Bronchial epithelial cell (primary cell): ENCODE results near the gene AUTS2. TPM values are rescaled to one million over a fixed set of nuclear protein-coding genes. Genes with fewer than 3 reads are reported as not detected.

ENCODE experiments used
- DNase-seq: peaks from one replicate; pipeline ENCODE4 v3.0.0-alpha.2; 2010; ENCODE audit warnings: low read depth
- FAIRE-seq: peaks from 2 replicates; lab custom pipeline; 2011; peaks lifted over from hg19 to GRCh38; lab: Jason Lieb, UNC
- H3K27me3 ChIP-seq: 2 replicates; pipeline ENCODE4 v1.5.1; 2011; ENCODE audit warnings: low read length; ENCODE audit not compliant: control insufficient read depth, insufficient read depth
- H3K36me3 ChIP-seq: 2 replicates; pipeline ENCODE4 v1.5.1; 2011; ENCODE audit warnings: low read length; ENCODE audit not compliant: control insufficient read depth, insufficient read depth
- H3K4me3 ChIP-seq: 2 replicates; pipeline ENCODE4 v1.5.1; 2011; ENCODE audit warnings: mild to moderate bottlenecking, low read depth, low read length, control low read depth
- total RNA-seq: library from RNA; depleted of rRNA; stranded (reverse); fragments of >200 nt; gene quantifications from 2 replicates; pipeline ENCODE4 v1.2.1, GENCODE V29; 2014
- TF ChIP-seq, protein P1 (sequence below): IDR thresholded peaks from 2 replicates; pipeline ENCODE4 v1.5.1; 2011; ENCODE audit warnings: mild to moderate bottlenecking, moderate library complexity, low read length, control low read depth, inconsistent platforms; ENCODE audit not compliant: insufficient read depth, severe bottlenecking

The AUTS2 gene
- total RNA-seq, 1 donor from 2014 or later, result 9.5 TPM

- FAIRE-seq (no peak), DNase-seq (no peak)
- TF ChIP-seq, protein P1, sequence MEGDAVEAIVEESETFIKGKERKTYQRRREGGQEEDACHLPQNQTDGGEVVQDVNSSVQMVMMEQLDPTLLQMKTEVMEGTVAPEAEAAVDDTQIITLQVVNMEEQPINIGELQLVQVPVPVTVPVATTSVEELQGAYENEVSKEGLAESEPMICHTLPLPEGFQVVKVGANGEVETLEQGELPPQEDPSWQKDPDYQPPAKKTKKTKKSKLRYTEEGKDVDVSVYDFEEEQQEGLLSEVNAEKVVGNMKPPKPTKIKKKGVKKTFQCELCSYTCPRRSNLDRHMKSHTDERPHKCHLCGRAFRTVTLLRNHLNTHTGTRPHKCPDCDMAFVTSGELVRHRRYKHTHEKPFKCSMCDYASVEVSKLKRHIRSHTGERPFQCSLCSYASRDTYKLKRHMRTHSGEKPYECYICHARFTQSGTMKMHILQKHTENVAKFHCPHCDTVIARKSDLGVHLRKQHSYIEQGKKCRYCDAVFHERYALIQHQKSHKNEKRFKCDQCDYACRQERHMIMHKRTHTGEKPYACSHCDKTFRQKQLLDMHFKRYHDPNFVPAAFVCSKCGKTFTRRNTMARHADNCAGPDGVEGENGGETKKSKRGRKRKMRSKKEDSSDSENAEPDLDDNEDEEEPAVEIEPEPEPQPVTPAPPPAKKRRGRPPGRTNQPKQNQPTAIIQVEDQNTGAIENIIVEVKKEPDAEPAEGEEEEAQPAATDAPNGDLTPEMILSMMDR, result no peak
- Histone ChIP-seq H3K36me3 (no peaks in the 10 kb centered on the region), H3K27me3 (no peaks in the 10 kb centered on the region), H3K4me3 (no peak overlapping the region)
These were observed 981.9 kb downstream of the AUTS2 start for GRCh38 chr7:70580161-70580560.

GRCh38 chr7:70582927-70583895 is 984.9 kb downstream of the AUTS2 start:
- DNase-seq (no peak), FAIRE-seq (no peak)
- no peak overlapping the region for H3K4me3 ChIP-seq
- TF ChIP-seq, protein P1, result no peak
- H3K36me3 ChIP-seq, result no peaks in the 10 kb centered on the region
- no peaks in the 10 kb centered on the region for H3K27me3 ChIP-seq

DNA sequence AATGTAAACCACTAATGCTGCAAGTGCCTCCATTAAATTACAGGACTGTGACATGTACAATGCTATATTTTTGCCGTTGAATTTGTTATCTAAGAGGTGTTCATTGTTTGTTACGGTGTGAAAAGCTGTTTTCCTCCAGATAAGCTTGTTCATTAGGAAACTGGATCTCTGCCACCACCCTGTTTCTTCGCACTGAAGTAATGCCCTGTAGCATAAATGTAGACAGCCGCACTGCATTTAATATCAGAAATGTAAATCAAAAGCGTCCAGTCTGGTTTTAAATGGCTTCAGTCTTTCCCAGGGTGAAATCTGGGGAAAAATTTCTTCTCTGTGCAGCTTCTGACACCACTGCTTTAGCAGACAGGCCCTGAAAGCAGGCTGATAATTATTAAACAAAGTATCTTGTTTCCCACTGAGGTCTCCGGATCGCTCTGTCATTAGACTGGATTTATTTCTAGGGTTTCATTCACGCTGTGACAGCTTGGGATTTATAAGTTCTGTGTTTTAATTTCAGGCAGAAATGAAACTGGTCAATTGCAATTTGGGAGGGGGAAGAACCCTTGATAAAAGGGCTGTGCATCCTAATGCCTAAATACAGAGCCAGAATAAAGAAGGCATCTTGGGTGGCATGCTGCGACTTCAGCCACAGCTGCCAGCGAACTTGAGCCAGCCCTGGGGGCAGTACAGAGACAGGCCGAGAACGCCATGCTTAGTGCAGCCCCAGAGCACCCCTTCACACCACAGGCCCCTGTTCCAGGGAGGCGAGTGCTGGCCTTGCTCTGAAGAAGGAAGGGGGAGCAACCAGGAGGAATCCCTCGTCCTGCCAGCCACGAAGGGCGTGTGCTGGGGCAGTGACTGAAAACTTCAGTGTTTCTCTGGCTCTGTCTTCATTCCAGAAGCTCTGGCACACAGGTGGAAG is 985.9 kb downstream of the AUTS2 start:
- no peak overlapping the region for H3K4me3 ChIP-seq
- FAIRE-seq, result no peak
- TF ChIP-seq, protein P1, result no peak
- DNase-seq, result no peak
- H3K36me3 ChIP-seq, result no peaks in the 10 kb centered on the region
- no peaks in the 10 kb centered on the region for H3K27me3 ChIP-seq

DNA sequence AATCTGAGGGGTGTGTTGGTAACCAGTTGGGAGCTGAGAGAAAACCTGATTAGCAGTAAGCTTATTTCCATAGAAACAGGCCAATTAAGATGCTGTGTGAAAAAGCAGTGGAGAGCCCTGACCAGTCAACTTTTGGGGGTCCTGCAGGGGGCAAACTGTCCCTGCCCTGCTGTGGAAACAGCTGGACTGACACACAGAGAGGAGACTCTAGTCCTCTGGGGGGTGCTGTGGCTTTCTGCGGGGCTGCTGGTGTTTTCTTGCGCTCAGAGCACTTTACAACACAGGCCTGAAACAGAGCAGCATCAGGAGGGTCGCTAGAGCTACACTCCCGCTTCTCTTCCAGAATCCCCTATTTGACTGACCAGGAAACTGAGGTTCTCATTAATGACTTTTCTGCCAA is 986.8 kb downstream of the AUTS2 start:
- Histone ChIP-seq H3K4me3 (no peak overlapping the region), H3K27me3 (no peaks in the 10 kb centered on the region), H3K36me3 (no peaks in the 10 kb centered on the region)
- no peak for FAIRE-seq
- no peak for DNase-seq
- TF ChIP-seq, protein P1, result peak; percentile 22

DNA sequence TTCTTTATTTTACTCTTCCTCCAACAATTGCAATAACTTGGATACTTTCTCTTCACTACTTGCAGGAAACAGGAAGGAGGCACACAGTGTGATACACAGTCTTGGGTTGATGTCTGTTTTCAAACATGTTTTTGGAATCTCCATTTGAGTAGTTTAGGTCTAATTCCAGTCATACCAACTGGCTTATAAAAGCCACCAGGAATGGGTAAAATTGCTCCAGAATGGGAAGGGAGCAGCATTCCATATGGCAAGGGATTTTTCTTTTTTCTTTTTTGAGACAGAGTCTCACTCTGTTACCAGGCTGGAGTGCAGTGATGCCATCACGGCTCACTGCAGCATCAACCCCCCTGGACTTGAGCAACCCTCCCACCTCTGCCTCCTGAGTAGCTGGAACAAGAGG is 988.5 kb downstream of the AUTS2 start:
- no peaks in the 10 kb centered on the region for H3K36me3 ChIP-seq
- FAIRE-seq (no peak), DNase-seq (no peak)
- no peaks in the 10 kb centered on the region for H3K27me3 ChIP-seq
- TF ChIP-seq, protein P1, result no peak
- H3K4me3 ChIP-seq, result no peak overlapping the region
